NCI-H345 treated with DMSO at 0.1 percent for 48 hours (cell line): ENCODE measurements around the gene PSG7.
"Not testable (repeated sequence)": the region's sequence is repeated elsewhere in the genome, so short reads cannot be mapped to it uniquely, and the experiment has no call there.

Source experiments
- DNase-seq: peaks from one replicate; lab custom pipeline; 2025; ENCODE audit not compliant: unreplicated experiment; lab: John Stamatoyannopoulos, UW

PSG7 gene

DNA sequence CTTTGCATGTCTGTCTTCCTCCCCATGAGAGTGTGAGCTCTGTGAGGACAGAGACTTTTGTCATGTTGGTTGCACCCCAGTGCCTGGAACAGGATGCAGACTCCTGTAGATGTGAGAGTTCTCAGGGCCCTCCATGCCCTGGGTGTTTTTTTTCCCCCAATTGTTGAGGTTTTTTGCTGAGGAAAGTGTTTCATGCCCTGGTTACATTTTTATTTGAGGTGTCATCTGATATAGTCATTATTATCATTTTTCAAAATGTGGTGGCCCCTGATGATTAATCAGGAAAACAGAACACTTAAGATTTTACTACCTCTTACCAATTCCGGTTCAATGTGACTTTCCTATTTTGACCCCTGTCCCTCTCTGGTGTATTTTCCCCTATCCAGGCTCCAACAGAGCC, 20.1 kb downstream of the PSG7 start:
- not testable (repeated sequence) for DNase-seq

GRCh38 chr19:42913516-42913915, 23.5 kb downstream of the PSG7 start:
- not testable (repeated sequence) for DNase-seq

- not testable (repeated sequence) for DNase-seq
Observed at GRCh38 chr19:42912941-42913340, 24.1 kb downstream of the PSG7 start.

DNA sequence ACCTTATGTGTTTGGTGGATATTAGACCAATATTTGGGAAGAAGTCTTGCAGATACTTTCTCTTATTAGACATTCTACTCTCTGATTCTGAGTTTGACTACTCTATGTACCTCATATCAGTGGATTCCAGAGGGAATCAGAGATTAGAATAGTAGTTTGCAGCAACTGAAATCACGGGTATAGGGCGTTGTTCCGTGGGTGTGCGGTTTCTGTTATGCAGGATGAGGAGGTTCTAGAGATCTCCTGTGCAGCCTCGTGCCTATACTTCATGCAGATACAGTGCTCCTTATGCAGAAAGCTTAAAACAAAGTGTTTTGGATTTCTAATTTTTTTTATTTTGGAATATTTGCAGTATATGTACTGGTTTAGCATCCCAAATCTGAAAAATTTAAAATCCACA, 25.3 kb downstream of the PSG7 start:
- DNase-seq, result not testable (repeated sequence)

- not testable (repeated sequence) for DNase-seq
Observed at GRCh38 chr19:42906162-42906561, 30.8 kb downstream of the PSG7 start.

DNA sequence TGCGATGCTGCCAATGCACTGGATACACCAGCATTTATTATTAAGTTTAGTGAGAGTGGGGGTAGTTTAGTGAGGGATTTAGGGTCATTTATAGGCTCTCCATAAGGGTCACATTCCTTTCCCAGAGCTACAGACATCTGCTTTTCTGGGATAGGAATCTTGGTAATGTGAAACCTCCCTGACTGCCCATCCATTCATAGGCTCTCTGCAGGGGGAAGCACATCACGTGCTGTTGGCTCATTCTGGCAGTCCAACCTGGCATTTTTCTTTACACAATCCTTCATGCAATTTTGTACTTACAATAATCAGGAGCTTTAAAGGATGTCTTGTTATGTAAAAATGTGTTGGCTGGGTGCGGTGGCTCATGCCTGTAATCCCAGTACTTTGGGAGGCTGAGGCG, 36.4 kb downstream of the PSG7 start:
- DNase-seq, result not testable (repeated sequence)

DNA sequence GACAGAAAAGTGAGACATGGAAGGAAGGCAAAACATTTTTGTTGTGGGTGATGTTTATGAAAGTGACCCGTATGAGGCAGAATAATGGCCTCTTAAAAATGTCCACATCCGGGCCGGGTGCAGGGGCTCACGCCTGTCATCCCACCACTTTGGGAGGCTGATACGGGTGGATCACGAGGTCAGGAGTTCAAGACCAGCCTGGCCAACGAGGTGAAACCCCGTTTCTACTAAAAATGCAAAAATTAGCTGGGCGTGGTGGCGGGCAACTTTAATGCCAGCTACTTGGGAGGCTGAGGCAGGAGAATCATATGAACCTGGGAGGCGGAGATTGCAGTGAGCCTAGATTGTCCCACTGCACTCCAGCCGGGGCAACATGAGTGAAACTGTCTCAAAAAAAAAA, 37.3 kb downstream of the PSG7 start:
- DNase-seq, result not testable (repeated sequence)

GRCh38 chr19:42899110-42899509, 37.9 kb downstream of the PSG7 start:
- not testable (repeated sequence) for DNase-seq

DNA sequence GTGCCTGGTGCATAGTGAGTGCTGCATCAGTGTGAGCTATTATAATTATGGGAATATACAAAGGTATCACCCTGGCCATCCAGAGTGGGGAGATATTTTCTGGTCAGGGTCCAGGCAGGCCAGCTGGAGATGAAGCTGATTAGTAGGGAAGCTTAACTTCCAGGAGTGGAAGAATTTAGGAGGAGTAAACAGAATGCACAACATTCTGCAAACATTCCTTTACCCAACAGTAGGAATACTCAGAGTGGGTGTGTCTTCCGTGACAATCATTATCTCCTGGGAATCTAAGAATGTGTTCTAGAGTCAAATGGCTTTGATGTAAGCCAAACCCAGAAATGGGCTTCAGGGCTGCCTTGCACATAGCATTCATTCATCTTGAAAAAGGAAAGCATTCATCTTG, 38.4 kb downstream of the PSG7 start:
- not testable (repeated sequence) for DNase-seq

DNA sequence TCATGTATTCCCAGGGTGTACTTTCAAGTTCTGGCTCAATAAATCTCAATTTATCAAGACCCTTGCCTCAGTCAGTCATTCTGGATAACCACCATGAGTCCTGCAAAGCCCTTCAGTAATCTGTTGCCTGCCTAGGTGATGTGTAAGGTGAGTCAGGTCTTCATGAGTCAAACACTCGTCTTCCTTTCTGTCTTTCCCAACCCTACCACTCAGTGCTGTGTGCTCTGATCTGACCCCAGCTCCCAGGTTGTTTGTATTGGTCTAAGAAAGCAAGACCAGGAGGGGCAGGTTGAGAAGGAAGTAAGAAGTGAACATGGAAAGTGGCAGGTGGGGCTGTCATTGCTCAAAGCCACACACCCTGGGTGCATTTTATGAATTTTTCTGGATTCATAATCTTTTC, 39.3 kb downstream of the PSG7 start:
- not testable (repeated sequence) for DNase-seq

DNA sequence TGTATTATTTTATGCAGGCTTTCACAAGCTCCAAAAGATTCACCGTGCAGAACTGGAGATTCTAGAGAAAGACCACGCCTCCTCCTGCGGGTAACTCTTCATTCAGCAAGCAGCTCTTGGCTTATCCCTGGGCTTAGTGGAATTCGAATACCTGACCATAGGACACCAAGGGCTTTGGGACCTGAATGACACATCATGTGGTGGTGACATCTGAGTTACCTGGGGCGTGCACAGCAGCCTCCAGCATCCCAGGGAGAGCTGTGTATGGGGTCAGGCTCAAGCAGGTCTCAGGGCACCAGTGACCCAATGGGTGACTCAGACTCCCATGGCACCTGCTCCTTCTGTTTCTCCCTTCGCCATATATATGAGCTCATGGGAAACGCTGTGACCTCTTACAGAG, 46.6 kb downstream of the PSG7 start:
- DNase-seq, result not testable (repeated sequence)

DNA sequence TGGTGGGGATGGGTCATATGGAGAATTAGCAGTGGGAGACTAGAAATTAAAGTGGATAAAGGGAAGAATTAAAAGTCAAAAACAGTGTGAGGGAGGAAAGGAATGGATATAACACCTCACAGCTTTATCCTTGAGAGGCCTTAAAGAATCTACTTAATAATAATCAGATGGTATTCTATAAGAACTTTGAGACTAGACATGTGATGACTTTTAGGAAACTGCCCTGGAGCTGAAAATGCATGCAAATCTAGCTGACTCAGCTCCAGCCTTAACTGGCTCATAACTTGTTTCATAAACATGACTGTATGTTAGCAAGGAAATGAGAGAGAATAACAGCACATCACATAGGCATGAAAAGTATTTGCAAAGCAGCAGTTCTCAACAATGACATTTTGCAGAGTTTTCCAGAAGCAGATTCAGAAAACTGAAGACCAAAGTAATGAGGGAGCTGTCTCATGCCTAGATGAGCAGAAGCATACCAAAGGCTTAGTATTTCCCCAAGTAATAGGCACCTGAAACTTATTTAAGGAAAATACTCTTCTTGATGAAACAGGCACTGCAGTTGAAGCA, 49.0 kb downstream of the PSG7 start:
- not testable (repeated sequence) for DNase-seq

DNA sequence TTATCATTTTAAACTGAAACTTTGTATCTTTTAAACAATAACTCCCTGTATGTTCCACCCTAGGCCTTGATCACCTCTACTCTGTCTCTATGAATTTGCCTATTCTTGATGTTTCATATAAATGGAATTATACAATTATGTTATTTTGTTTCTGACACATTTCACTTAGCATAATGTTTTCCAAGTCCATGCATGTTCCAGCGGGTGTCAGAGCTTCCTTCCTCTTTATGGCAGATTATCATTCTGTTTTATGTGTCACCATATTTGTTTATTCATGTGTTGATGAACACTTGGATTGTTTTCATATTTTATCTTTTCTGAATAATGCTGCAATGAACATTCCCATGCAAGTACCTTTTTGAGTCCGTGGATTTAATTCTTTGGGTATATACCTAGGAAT, 54.3 kb downstream of the PSG7 start:
- not testable (repeated sequence) for DNase-seq

GRCh38 chr19:42882010-42882409, 55.0 kb downstream of the PSG7 start:
- DNase-seq, result not testable (repeated sequence)

GRCh38 chr19:42881279-42881678, 55.7 kb downstream of the PSG7 start:
- DNase-seq, result not testable (repeated sequence)

GRCh38 chr19:42880621-42881020, 56.4 kb downstream of the PSG7 start:
- not testable (repeated sequence) for DNase-seq

GRCh38 chr19:42879613-42880012, 57.4 kb downstream of the PSG7 start, which contains the start of gene PSG1:
PSG1 (minus strand) TSS chr19:42879713; CDS start chr19:42879581, 132 bp downstream.
- DNase-seq, result no peak

DNA sequence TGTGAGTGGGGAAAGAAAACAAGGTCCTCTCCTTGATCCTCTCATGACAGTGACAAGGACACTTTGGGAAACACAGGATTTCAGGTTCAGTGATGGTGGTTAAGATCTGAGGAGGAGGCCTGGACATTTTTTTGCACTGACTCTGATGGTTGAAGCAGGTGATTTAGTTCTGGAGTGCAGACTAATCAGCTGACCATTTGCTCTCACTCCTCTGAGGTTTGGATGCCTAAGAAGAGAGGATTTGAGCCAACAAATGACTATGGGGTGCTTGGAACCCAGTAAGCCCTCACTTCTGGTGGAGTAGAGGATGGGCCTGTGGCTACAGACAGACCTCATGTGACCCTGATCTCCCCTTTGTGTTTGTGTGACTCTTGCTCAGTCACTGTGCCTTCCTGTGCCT, 60.4 kb downstream of the PSG7 start:
- not testable (repeated sequence) for DNase-seq

GRCh38 chr19:42875881-42876280, 61.1 kb downstream of the PSG7 start:
- not testable (repeated sequence) for DNase-seq

DNA sequence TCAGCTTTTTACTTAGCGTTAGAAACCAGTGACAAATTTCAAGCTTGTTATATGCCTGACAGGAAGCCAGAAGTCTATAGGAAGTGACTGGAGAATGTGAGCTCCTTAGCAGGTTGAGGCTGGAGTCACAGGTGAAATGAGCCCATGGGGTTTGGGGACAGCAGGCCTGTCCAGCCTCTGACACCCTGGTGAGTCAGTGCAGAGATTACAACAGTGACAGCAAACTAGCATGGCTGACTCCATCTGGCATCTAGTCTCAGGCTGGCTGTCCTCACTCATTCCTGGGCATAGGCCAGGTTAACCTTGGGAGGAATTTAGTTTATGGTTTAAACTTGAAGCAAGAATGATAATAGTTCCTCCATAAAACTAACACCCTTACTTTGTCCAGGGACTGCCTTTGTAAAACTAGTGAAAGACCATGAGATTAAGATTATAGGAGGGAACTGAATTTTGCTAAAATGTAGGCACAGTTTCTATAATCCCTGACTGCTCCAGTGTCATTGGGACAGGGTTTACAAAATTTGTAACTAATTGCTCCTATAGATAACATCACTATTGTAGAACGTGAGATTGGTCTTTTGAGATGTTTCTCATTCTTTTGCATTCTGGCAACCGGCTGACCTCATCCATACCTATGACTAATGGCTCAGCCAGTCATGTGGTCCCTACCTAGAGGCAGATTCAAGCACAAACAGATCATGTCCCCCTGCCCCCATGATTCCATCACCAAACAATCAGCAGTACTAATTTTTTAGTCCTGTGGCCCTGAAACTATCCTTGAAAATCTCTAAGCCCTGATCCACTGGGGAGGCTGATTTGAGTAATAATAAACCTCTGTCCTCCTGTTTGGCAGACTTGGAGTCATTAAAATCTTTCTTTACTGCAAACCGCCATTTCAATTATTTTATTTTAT, 61.9 kb downstream of the PSG7 start:
- not testable (repeated sequence) for DNase-seq

DNA sequence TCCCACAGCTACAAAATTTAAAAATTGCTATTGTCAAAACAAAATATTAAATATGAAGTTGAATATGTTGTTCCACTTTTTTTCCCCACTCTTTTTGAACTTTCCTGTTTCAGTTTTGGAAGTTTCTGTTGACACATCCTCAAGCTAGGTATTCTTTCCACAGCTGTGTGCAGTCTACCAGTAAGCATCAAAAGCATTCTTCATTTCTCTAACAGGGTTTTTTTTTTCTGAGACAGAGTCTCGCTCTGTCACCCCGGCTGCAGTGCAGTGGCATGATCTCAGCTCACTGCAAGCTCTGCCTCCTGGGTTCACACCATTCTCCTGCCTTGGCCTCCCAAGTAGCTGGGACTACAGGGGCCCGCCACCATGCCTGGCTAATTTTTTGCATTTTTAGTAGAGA, 62.9 kb downstream of the PSG7 start:
- not testable (repeated sequence) for DNase-seq
